HCT116 (cell line): ENCODE data around the gene CEMP1. TPM values are rescaled to one million over a fixed set of nuclear protein-coding genes. Genes with fewer than 3 reads are reported as not detected.

Experiments
- ATAC-seq: fragments of 200-7000 bp; cut with Tn5 transposase; 2 replicates; pipeline ENCODE4 v1.9.1; 2020; ENCODE audit warnings: mild to moderate bottlenecking, moderate library complexity
- BruUV-seq: library from RNA; stranded (reverse); fragments of 400-500 nt; replicated peaks from 2 replicates; lab custom pipeline; 2021; lab: Mats Ljungman, UMichigan
- CTCF ChIA-PET: fragments of 300-600 bp; sonication (Branson Sonifier 250); formaldehyde crosslinking; loops from one replicate; lab custom pipeline; 2021; ENCODE audit warnings: antibody characterized with exemption; lab: Charles Lee
- POLR2A ChIA-PET: fragments of 300-600, 350-600 bp; sonication (Branson Sonifier 250); formaldehyde crosslinking; loops from one replicate; lab custom pipeline; 2021; ENCODE audit warnings: antibody characterized with exemption; lab: Charles Lee
- RAD21 ChIA-PET, 2 experiments: fragments of 300-600 bp; sonication (Branson Sonifier 250); formaldehyde crosslinking; loops; one replicate each; lab custom pipeline; 2023; ENCODE audit warnings: low total read pairs in 2 of 2; ENCODE audit not compliant: uncharacterized antibody in 2 of 2, unreplicated experiment in 2 of 2, low non-redundant PET in 1 of 2; lab: Charles Lee
- DNase-seq: peaks from one replicate; pipeline ENCODE4 v3.0.0-alpha.2; 2010; ENCODE audit warnings: low read depth, low spot score
- H2AFZ ChIP-seq: fragments of 200-600 bp; shearing (Covaris generic), sonication (generic); 2 replicates; pipeline ENCODE4 v1.6.1; 2017; ENCODE audit warnings: low read depth, mixed run types, mixed read lengths, antibody characterized with exemption, low read length; ENCODE audit not compliant: poor library complexity, severe bottlenecking
- H3K27ac ChIP-seq: 2 replicates; pipeline ENCODE4 v1.5.1; 2012; ENCODE audit warnings: low read depth, low read length
- H3K27me3 ChIP-seq: fragments of 200-600 bp; sonication (generic); 2 replicates; pipeline ENCODE4 v1.6.1; 2016; ENCODE audit warnings: mixed run types, low read length, mixed read lengths; ENCODE audit not compliant: insufficient read depth
- H3K36me3 ChIP-seq, 2 experiments: fragments of 200-500 bp in 1 of 2; fragments of 200-600 bp in 1 of 2; sonication (Bioruptor generic) in 1 of 2; sonication (generic) in 1 of 2; 2 replicates each; pipeline versions ENCODE4 v1.5.1 to v1.6.1; 2014 to 2016; ENCODE audit warnings: low read length in 2 of 2, inconsistent platforms in 1 of 2, mixed read lengths in 1 of 2, mixed run types in 1 of 2; ENCODE audit not compliant: insufficient read depth in 2 of 2, control insufficient read depth in 1 of 2
- H3K4me1 ChIP-seq, 2 experiments: fragments of 200-600 bp in 1 of 2; sonication (generic) in 1 of 2; 2 replicates each; pipeline versions ENCODE4 v1.5.1 to v1.6.1; 2012 to 2017; ENCODE audit warnings: low read length in 2 of 2, inconsistent platforms in 1 of 2, mild to moderate bottlenecking in 1 of 2, mixed read lengths in 1 of 2, mixed run types in 1 of 2, moderate library complexity in 1 of 2; ENCODE audit not compliant: insufficient read depth in 2 of 2, control insufficient read depth in 1 of 2
- H3K4me2 ChIP-seq: fragments of 200-600 bp; sonication (generic); 2 replicates; pipeline ENCODE4 v1.6.1; 2017; ENCODE audit warnings: mixed run types, low read length, mixed read lengths
- H3K4me3 ChIP-seq, 2 experiments: fragments of 200-600 bp in 1 of 2; sonication (generic) in 1 of 2; replicated peaks in 1 of 2; 2 replicates each; pipeline ENCODE4 v1.5.1; 2011 to 2016; ENCODE audit warnings: low read length in 2 of 2, control low read depth in 1 of 2, low read depth in 1 of 2, mild to moderate bottlenecking in 1 of 2, mixed read lengths in 1 of 2, mixed run types in 1 of 2
- H3K79me2 ChIP-seq: fragments of 200-600 bp; sonication (generic); 2 replicates; pipeline ENCODE4 v1.6.1; 2017; ENCODE audit warnings: mild to moderate bottlenecking, mixed run types, low read length, moderate library complexity, mixed read lengths; ENCODE audit not compliant: insufficient read depth
- H3K9ac ChIP-seq: fragments of 200-600 bp; sonication (generic); 2 replicates; pipeline ENCODE4 v1.6.1; 2016; ENCODE audit warnings: low read length, mixed read lengths
- H3K9me2 ChIP-seq: fragments of 200-600 bp; sonication (generic), shearing (Covaris generic); 2 replicates; pipeline ENCODE4 v1.6.1; 2017; ENCODE audit warnings: mixed run types, mild to moderate bottlenecking, moderate library complexity; ENCODE audit not compliant: insufficient read depth
- H3K9me3 ChIP-seq, 2 experiments: fragments of 200-500 bp in 1 of 2; fragments of 200-600 bp in 1 of 2; sonication (Bioruptor generic) in 1 of 2; sonication (generic) in 1 of 2; 2 replicates each; pipeline ENCODE4 v1.6.1; 2014 to 2017; ENCODE audit warnings: low read length in 2 of 2, mixed read lengths in 2 of 2, inconsistent platforms in 1 of 2, low read depth in 1 of 2, mild to moderate bottlenecking in 1 of 2, mixed run types in 1 of 2, moderate library complexity in 1 of 2; ENCODE audit not compliant: control insufficient read depth in 1 of 2, insufficient read depth in 1 of 2
- H4K20me1 ChIP-seq: fragments of 200-600 bp; sonication (generic), shearing (Covaris generic); 2 replicates; pipeline ENCODE4 v1.6.1; 2017; ENCODE audit warnings: mixed run types, mild to moderate bottlenecking, moderate library complexity; ENCODE audit not compliant: insufficient read depth
- CBX3 ChIP-seq: IDR thresholded peaks from 2 replicates; pipeline ENCODE4 v1.6.1; 2012; ENCODE audit warnings: low read depth
- FOSL1 ChIP-seq: IDR thresholded peaks from 2 replicates; pipeline ENCODE4 v1.6.1; 2012; ENCODE audit warnings: low read depth
- JUND ChIP-seq: IDR thresholded peaks from 2 replicates; pipeline ENCODE4 v1.6.1; 2012
- RAD21 ChIP-seq: IDR thresholded peaks from 2 replicates; pipeline ENCODE4 v1.6.1; 2012; ENCODE audit warnings: low read depth, mild to moderate bottlenecking
- REST ChIP-seq: IDR thresholded peaks from 2 replicates; pipeline ENCODE4 v1.6.1; 2012; ENCODE audit warnings: low read depth
- SP1 ChIP-seq: IDR thresholded peaks from 2 replicates; pipeline ENCODE4 v1.6.1; 2012; ENCODE audit warnings: low read depth
- TCF7L2 ChIP-seq: IDR thresholded peaks from 2 replicates; pipeline ENCODE4 v1.7.0; 2011; ENCODE audit warnings: borderline replicate concordance, inconsistent platforms; ENCODE audit not compliant: insufficient read depth, insufficient read length; ENCODE audit errors: extremely low read depth
- YY1 ChIP-seq: IDR thresholded peaks from 2 replicates; pipeline ENCODE4 v1.6.1; 2011; ENCODE audit warnings: low read length, low read depth, moderate library complexity, mild to moderate bottlenecking; ENCODE audit not compliant: insufficient replicate concordance; ENCODE audit errors: extremely low read depth
- ZNF274 ChIP-seq: fragments of 200-500 bp; sonication (Bioruptor generic); IDR thresholded peaks from 2 replicates; pipeline ENCODE4 v1.6.1; 2014; ENCODE audit warnings: mild to moderate bottlenecking, low read depth, low read length, inconsistent platforms
- intact Hi-C: fragments of 100-400 bp; cut with micrococcal nuclease; formaldehyde crosslinking; loops from 2 replicates; pipeline ENCODE4 v1.10.0; 2022
- total RNA-seq: library from RNA; stranded (reverse); gene quantifications from one replicate; pipeline ENCODE4 v1.2.1, GENCODE V29; 2021; ENCODE audit not compliant: unreplicated experiment
- TF ChIP-seq, protein P1 (sequence below): IDR thresholded peaks from 2 replicates; pipeline ENCODE4 v1.6.1; 2011; ENCODE audit warnings: mild to moderate bottlenecking, low read length, moderate library complexity; ENCODE audit not compliant: insufficient replicate concordance; ENCODE audit errors: extremely low read depth

CEMP1 gene
- total RNA-seq, 1 experiment from 2014 or later, result 0.32 TPM

DNA sequence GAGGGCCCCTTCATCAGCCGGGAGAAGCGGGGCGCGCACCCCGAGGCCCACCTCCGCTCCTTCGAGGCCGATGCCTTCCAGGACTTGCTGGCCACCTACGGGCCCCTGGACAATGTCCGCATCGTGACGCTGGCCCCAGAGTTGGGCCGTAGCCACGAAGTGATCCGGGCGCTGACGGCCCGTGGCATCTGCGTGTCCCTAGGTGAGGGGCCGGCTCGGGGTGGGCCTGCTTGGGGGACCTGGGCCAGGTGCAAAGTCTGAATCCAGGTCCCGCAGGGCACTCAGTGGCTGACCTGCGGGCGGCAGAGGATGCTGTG, 3.5 kb downstream of the CEMP1 start:
- H3K4me2 ChIP-seq, result no peak overlapping the region
- intact Hi-C loops, result no loop called here
- H4K20me1 ChIP-seq, result no peaks in the 10 kb centered on the region
- no peak overlapping the region for H3K9ac ChIP-seq
- DNase-seq, result no peak
- peaks cover 12 to 40% of the 10 kb centered on the region in 2 experiments; a peak in 3 of 4 replicates for H3K36me3 ChIP-seq
- H3K9me2 ChIP-seq, result no peaks in the 10 kb centered on the region
- H3K4me3 ChIP-seq, result no peak overlapping the region
- peaks cover 0 to 19% of the 10 kb centered on the region in 2 experiments; a peak in 2 of 4 replicates for H3K4me1 ChIP-seq
- BruUV-seq, result no TSS peak
- CTCF ChIA-PET, result no interaction called here
- RAD21 ChIA-PET, result no interaction called here
- H3K9me3 ChIP-seq, result no peaks in the 10 kb centered on the region
- H3K27ac ChIP-seq, result no peak overlapping the region
- peaks cover 18% of the 10 kb centered on the region for H3K79me2 ChIP-seq
- TF ChIP-seq FOSL1 (no peak), YY1 (no peak), RAD21 (no peak), ZNF274 (no peak)
- no peaks in the 10 kb centered on the region for H3K27me3 ChIP-seq
- no peak overlapping the region for H2AFZ ChIP-seq
- ATAC-seq, result no peak
- POLR2A ChIA-PET, result no interaction called here

DNA sequence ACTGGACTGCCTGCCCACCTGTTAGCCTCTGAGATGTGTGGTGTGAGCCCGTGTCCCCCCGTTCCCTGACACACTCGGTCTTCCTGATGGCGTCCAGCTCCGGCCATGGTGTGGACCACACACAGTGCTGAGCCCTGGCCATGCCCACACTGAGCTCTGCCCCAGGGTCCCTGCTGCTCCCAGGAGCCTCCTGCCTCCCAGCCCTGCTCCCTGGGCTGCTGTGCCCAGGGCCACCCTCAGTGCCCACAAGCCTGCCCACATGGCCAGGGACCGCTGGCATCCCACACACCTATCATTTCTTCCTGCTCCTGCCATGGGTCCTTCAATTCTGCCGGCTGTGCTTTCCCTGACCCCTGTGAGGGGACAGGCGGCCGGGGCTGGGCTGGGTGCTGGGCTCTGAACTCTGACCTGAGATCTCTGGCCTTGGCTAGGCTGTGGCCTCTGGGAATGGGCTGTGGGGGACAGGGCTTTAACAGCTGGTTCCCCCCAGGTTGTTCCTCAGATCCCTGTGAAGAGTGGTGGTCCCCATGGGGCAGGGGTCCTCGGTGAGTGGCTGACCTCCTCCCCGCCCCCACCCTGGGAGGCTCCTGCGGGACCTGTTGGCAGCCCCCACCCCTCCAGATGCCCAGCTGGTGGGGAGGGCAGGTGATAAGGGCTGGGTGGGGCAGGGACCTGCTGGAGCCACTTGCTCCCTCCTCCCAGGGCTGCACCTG, 4.0 kb downstream of the CEMP1 start:
- Histone ChIP-seq H4K20me1 (no peaks in the 10 kb centered on the region), H3K4me1 (peaks cover 0 to 14% of the 10 kb centered on the region in 2 experiments; a peak in 2 of 4 replicates), H3K79me2 (peaks cover 19% of the 10 kb centered on the region), H3K9me3 (no peaks in the 10 kb centered on the region), H3K9me2 (no peaks in the 10 kb centered on the region), H3K36me3 (peaks cover 12 to 40% of the 10 kb centered on the region in 2 experiments; a peak in 3 of 4 replicates), H3K27me3 (no peaks in the 10 kb centered on the region), H3K4me2 (no peak overlapping the region), H3K27ac (no peak overlapping the region), H3K9ac (no peak overlapping the region), H2AFZ (no peak overlapping the region), H3K4me3 (no peak overlapping the region)
- ChIA-PET POLR2A (no interaction called here), CTCF (no interaction called here), RAD21 (no interaction called here)
- ATAC-seq, result no peak
- intact Hi-C loops, result no loop called here
- no peak for TF ChIP-seq ZNF274
- no peak for TF ChIP-seq TCF7L2
- TF ChIP-seq, protein P1, sequence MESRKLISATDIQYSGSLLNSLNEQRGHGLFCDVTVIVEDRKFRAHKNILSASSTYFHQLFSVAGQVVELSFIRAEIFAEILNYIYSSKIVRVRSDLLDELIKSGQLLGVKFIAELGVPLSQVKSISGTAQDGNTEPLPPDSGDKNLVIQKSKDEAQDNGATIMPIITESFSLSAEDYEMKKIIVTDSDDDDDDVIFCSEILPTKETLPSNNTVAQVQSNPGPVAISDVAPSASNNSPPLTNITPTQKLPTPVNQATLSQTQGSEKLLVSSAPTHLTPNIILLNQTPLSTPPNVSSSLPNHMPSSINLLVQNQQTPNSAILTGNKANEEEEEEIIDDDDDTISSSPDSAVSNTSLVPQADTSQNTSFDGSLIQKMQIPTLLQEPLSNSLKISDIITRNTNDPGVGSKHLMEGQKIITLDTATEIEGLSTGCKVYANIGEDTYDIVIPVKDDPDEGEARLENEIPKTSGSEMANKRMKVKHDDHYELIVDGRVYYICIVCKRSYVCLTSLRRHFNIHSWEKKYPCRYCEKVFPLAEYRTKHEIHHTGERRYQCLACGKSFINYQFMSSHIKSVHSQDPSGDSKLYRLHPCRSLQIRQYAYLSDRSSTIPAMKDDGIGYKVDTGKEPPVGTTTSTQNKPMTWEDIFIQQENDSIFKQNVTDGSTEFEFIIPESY, result no peak
- TF ChIP-seq FOSL1, result no peak
- TF ChIP-seq JUND, result no peak
- TF ChIP-seq YY1, result no peak
- no peak for TF ChIP-seq CBX3
- TF ChIP-seq SP1, result no peak
- TF ChIP-seq REST, result no peak
- no peak for DNase-seq
- no TSS peak for BruUV-seq
